Activated T-cell treated with anti-CD3 and anti-CD28 coated beads, Interleukin-2, amount 50 U/mL, for 48 hours (primary cell): ENCODE results near the gene FRMPD2.
"Not testable (repeated sequence)": the region's sequence is repeated elsewhere in the genome, so short reads cannot be mapped to it uniquely, and the experiment has no call there.

Experiments used
- DNase-seq, 2 experiments: peaks; one replicate each; pipeline ENCODE4 v3.0.0-alpha.2; 2020

The FRMPD2 gene

GRCh38 chr10:48249763-48250351, 24.6 kb downstream of the FRMPD2 start:
- no peak for DNase-seq

DNA sequence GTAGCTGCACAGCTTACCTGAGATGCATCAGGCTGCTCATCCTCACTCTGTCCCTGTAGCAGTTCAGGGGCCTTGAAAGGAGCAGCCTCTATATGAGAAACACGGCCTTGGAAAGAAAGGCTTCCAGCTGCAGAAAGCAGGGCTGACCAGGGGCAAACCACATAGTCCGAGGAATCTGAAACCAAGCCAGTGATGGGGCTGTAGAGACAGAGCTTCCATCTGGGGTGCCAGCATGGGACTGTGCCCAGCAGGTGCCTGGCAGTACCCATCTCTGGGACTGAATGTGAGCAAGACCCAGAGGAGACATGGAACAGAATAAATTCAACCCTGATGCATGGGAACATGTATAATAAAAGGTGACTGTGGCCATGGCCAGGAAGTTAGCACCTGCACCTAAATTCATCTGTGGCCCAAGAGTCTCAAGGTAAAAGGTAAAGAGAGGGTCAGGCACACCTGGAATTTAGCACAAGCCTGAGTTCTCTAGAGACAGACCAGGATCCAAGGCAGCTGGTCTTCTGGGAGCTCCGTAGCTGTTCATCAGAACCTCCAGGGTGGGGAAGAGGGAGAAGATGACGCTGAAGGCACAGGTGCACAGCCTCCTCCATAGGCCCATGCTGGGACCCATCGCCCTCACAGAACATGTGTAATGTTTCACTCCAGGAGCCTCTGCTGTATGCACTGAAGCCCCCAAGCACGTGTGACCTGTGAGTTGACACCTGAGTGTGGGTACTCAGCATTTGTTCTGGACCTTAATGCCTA, 25.3 kb downstream of the FRMPD2 start:
- DNase-seq, result no peak

DNA sequence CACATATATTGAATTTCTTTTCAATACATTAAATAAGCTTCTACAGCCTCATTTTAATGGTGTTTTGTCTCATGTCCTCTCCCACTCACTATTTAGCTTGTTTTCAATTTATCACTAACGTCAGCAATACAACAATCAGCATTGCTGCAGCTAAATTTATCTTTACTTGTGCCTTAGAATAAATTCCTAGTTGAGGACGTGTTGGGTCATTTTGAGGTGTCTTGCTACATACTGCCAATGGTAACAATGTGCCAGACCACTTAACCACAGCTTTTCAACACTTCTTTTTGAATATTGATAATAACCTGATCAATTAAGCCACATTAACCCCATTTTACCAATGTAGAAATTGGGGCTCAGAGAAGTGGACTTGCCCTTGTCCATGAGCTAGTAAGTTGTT, 26.0 kb downstream of the FRMPD2 start:
- DNase-seq, result no peak

DNA sequence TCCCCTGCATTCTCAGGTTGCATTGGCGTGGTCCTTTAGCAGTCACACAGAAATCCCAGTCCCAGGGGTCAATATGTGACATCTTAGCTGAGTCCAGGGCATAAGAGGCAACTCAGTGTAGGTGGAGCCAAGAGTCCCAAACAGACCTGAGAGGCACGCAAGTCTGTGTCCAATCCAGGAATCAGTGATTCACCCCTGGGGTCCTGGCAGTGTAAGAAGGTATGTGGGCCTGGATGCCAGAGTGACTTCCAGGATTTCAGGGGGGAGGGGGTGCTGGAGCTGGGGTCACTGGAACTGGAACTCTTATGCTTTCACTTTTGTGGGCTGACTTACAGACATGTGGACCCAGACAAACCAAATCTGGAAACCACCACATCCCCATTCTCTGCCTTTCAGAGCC, 26.8 kb downstream of the FRMPD2 start:
- peak in 1 of 2 experiments; percentile 7 for DNase-seq

GRCh38 chr10:48246501-48246900, 28.0 kb downstream of the FRMPD2 start:
- peak in 1 of 2 experiments; percentile 0 for DNase-seq

DNA sequence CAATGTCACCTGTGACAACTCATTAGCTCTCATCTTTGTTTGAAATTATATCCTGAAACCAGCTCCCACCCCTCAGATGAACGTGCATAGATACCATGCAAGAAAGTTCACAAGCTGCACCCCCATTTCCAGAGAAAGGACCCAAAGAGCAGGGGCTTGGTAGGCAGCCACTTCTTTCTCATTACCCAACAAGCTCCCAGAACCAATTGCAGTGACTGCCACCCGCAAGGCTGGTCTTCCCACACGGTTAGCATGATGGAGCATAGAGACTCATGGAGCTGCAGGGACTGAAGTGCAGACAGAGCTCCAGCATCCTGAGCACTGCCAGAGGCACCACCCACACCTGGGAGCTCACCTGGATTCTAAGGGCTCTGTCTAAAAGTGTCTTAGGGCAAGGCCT, 28.5 kb downstream of the FRMPD2 start:
- no peak for DNase-seq

DNA sequence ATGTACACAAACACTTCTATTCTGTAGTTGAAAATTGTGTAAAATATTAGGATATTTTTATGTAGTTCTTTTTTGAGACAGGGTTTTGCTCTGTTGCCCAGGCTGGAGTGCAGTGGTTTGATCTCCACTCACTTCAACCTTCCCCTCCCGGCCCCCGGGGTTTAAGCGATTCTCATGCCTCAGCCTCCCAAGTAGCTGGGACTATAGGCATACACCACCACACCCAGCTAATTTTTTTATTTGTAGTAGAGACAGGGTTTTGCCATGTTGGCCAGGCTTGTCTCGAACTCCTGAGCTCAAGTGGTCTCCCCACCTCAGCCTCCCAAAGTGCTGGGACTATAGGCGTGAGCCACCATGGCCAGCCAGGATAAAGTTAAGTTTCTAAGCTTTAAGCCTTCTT, 30.6 kb downstream of the FRMPD2 start:
- not testable (repeated sequence) for DNase-seq

GRCh38 chr10:48243487-48243886, 31.0 kb downstream of the FRMPD2 start:
- DNase-seq, result no peak

DNA sequence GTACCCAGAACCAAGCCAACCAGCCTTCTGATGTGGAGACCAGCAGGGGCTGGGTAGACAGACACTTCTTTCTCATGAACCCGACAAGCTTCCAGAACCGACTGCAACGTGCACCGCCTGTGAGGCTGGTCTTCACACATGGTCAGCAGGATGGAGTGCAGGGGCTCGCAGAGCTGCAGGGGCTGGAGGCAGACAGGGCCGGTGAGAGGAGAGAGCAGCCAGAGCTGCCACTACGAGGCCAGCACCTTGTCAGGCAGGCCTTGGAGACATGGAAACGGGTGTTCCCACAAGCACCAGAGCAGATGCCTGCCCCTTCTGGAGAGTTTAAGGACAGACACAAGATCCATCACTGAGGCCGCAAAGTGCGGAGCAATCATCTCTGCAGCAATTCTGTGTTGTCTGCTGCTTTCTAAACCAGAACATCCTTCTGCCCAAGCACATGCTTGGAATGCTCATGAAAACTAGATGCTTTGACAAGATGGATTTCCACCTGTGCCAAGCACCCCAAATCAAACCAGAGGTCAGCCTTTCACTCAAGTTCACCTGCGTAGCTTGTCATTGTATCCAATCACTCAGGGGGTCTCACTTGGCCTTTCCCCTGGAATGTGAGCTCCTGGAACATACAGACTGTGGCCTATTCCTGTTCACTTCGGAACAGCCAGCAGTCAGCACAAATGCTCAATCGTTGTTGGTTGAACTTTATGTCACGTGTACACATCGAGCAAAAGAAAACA, 32.2 kb downstream of the FRMPD2 start:
- no peak for DNase-seq

DNA sequence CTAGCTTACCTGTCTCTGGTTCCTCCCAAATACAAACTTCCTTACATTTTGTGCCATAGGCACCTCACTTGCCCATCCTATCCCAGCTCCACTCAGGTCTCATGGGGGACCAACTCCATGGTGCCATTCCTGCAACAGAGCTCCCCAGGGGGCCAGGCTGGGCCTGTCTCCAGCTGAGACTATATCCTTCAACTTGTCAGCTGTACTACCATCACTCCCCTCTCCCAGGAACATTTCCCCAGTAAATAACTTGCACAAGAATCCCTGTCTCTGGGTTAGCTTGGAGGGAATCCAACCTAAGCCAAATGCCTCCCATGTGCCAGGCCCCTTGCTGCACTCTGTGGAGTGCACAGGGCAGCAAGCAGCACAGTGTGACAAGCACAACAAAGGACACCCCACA, 33.2 kb downstream of the FRMPD2 start:
- no peak for DNase-seq

DNA sequence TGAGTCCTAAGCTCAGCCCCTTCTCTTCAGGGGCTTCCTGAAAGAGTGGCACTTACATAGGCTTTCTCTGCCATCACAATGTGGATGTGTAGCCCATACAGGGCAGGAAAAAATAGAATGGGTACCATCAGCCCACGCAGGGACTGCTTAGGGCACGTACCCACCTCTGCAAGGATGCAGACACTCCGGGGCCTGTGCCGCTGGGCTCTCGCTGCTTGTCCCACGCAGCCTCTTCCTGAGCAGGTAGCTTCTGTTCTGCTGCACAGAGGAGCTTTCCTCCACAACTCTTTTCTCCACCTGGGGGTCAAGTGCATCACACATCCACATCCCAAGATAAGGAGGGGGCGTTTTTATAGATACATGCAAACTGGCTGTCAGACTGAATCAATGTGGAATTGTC, 34.3 kb downstream of the FRMPD2 start:
- DNase-seq, result peak in 1 of 2 experiments; percentile 4

DNA sequence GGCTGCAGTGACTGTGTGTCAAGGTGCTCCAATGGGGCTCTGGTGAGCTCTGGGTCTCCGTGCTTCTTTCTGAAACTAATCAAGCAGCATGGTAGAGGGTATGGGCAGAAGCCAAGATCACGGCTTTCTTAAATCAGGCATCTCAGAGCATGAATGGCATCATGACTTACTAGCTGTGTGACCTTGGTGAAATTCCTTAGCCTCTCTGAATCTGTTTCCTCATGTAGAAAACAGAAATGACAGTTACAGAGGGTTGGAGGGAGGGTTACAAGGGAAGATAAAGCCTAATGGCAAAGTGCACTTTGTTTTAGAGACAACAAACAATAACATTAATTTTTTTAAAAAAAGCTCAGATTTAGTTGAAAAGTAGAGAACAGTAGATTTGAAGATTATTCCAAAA, 34.9 kb downstream of the FRMPD2 start:
- DNase-seq, result no peak

DNA sequence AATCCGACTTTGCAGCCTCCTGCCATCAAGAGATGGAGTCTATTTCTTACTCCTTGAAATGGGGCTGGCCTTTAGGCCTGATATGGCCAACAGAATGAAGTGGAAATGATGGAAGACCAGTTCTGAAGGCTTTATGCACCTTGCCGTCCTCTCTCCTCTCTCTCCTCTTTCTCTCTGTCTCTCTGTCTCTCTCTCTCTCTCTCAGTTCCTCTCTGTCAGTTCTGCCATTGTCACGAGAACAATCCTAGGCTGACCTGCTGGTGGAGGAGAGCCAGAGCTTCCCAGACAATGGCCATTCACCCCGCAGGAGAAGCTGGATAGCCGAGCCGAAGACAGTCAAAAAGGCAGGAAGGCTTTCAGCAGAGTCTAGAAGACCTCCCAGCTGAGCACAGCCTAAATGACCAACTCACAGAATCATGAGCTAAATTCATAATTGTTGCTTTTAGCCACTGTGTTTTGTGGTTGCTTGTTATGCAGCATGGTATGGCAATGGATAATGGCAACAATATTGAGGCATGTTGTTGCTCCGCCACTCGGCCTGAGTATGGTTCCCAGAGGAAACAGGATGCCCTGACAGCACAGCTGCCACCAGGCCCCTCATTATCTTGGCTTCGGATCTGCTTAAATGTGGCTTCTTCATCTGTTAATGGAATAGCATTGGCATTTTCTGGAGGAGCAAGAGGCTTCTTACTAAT, 35.5 kb downstream of the FRMPD2 start:
- DNase-seq, result no peak

GRCh38 chr10:48237259-48238250, 36.9 kb downstream of the FRMPD2 start:
- peak in 1 of 2 experiments; percentile 3 for DNase-seq

DNA sequence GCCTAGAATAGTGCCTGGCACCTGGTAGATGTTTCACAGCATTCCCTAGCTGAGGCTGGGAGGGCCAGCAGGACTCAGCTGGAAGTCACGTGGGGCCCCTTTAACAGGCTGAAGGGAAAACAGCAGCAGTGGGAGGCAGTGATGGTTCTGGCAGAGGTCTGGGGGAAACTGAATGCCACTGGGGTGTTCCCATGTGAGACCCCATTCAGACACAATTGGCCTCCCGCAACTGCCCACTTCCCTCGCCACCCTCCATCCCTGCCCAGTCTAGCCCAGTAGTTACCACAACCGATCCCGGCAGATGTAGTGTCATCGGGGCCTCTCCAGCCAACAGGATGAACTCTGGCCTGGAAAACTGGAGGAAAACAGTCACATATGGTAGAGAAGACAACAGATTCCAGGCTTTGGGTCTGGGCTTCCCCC, 38.3 kb downstream of the FRMPD2 start:
- DNase-seq, result peak in 1 of 2 experiments; percentile 0

DNA sequence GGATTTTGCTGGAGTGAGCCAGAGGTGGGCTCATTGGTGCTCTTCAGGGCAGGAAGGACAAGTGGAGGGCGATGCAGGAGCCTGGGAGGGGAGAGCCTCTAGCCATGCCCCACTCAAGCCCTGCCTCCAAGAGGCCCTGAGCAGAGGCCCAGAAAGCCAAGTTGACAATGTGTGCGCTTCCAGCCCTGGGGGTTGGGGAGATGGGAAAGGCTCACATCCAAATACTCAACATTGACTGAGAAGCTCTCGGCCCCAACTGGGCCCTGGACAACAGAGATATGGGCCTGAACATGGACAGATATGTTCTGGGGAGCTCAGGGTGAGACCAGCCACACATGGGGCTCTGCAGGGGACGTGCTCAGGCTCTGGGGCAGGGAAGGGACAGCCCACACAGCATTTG, 39.0 kb downstream of the FRMPD2 start:
- no peak for DNase-seq

- no peak for DNase-seq
Measured at GRCh38 chr10:48234787-48235186, 39.7 kb downstream of the FRMPD2 start.

DNA sequence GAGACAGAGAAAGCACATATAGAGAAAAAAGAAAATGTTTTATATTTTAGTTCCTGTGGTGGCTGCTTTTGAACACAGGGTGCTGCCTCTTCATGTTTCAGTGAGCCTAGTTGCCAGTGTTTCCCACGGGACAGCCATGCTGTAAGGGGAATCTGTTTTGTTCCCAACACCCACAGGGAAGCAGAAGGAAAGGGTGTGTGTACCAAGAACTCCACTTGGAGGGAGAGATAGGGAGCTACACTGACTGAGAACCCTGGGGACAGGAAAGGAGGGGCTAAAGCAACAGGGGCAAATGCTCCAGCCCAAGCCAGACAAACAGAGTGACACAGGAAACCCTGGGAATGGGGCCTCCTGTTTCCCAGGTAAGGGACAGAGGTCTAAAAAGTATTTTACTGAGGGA, 40.2 kb downstream of the FRMPD2 start:
- no peak for DNase-seq

GRCh38 chr10:48233559-48234005, 40.9 kb downstream of the FRMPD2 start:
- DNase-seq, result peak in 1 of 2 experiments; percentile 4

- no peak for DNase-seq
Measured at GRCh38 chr10:48232717-48233447, 41.6 kb downstream of the FRMPD2 start.

- DNase-seq, result peak in 1 of 2 experiments; percentile 1
Measured at GRCh38 chr10:48231699-48232315, 42.7 kb downstream of the FRMPD2 start.
